ENCODE data around the gene STX3.
"Not testable (repeated sequence)": the region's sequence is repeated elsewhere in the genome, so short reads cannot be mapped to it uniquely, and the experiment has no call there.

Gene STX3

DNA sequence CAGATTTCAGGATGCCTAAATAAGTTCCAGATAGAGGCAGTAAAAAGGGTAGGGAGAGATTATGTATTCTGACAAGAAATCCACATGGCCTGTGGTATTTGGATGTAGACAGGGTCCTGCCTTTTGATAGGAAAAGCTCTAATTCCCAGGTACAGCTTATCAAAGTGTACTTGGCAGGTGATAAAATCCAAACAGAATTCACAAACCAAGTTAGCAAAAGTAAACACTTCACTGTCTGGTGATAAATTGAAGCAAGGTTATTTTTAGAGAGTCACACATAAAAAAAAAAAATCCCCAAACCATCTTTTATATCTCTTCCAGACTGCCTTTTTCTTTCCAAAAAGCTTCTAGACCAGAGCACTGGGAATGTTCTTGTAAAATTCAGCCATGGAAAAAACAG is 84.4 kb downstream of the STX3 start:
- DNase-seq (ENCODE audit: low read depth in 2 of 2, low spot score in 1 of 2), result no peak

DNA sequence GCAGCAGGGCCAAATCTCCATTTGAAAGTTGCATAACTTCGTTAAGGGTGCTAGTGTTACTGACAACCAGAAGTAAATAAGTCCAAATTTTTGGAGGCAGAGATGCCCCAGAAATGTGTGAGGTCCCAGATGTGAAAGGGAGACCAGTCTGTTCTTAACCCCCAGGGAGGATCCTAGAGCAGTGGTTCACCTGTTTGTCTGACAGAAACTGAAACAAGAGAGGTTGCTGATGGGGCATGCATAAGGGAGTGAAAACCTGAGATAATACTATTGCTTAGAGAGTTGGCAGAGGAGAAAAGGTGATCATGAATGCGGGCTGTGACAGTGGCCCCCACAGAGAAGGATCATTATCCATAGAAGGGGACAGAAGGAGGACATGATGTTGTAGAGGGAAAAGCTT is 86.3 kb downstream of the STX3 start:
- no peak for DNase-seq (ENCODE audit: low read depth in 2 of 2, low spot score in 1 of 2)

DNA sequence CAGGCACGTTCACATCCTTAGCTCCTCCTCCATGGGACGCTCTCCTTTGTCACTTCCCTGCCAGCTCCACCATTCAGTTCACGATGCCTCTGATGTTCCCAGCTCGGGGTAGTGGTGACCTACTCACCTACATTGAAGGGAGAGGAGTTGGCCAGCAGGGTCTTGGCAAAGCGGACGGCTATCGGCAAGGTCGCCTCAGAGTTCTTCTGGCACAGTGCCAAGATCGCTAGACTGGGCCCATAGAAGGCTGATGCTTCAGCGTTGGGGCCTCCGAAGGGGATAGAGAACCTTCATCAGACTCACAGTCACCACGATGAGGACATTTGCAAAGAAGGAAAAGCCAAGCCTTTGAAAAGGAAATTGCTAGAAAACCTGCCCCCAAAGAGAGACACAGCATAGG is 87.1 kb downstream of the STX3 start:
- DNase-seq (ENCODE audit: low read depth in 2 of 2, low spot score in 1 of 2), result no peak

DNA sequence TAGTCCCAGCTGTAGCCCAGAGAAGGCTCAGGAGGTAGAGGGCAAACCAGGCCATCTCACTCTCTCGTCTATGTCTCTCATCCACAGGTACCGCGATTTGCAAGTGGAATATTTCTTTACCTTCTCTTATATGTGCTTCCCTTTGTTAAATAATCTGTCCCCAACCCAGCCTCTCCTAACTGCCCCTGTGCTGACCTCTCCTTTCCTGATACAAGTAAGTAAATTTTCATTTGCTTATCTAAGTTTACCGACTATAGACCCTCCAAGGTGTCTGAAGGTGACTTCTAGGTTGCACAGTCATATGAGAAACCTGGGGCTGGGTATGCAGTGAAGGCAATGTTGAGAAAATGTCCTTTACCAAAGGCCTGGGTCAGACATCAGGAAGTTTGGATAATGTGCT is 90.2 kb downstream of the STX3 start, which contains the start of gene CBLIF:
TSS of gene CBLIF (minus strand) at position 101 of the 400 bp plus-strand sequence. CDS start at position 55, 46 bp downstream.
- DNase-seq (ENCODE audit: low read depth in 2 of 2, low spot score in 1 of 2), result no peak

DNA sequence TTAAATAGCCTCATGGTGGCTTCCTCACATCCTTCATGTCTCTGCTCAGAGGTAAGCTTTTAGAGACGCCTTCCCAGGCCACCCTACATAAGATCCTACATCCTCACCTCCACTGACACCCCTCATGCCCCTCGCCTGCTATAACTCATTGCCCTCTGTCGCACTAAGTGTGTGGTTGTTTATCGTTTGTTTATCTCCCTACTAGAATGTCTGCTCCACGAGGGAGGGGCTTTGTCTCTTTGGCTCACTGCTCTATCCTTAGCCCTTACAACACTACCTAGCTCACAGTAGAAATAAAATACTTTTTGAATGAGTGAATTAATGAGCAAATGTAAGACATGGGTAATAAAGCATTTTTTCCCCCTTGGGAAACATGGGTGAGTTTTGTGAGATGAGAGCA is 91.4 kb downstream of the STX3 start:
- no peak for DNase-seq (ENCODE audit: low read depth in 2 of 2, low spot score in 1 of 2)

DNA sequence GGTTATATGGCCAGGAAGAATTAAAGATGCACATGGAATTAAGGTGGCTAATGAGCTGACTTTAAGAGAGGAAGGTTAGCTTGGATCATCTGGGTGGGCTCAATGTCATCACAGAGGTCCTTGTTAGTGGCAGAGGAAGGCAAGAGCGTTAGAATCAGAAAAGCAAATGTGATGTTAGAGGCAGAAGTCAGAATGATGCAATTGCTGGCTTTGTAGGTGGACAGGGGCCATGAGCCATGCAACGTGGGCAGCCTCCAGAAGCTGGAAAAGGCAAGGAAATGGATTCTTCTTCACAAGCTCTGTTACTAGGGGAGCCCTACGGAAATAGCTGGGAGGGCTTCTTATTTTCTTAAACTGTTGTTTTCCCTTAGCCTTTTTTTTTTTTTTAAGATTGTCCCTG is 92.5 kb downstream of the STX3 start:
- DNase-seq (ENCODE audit: low read depth in 2 of 2, low spot score in 1 of 2), result no peak

DNA sequence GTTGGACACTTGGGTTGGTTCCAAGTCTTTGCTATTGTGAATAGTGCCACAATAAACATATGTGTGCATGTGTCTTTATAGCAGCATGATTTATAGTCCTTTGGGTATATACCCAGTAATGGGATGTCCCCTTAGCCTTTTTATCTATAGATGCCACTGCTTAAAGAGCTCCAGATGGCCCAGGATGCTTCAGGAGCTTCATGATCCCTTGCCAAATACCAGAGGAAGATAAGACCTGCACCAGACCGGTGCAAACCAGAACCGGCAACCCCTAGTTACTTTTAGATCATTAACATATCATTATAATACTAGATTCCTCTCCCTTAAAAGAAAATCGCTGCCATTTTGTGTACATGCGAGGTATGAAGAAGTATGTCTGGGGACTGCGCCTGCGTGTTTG is 93.3 kb downstream of the STX3 start:
- not testable (repeated sequence) for DNase-seq (ENCODE audit: low read depth in 2 of 2, low spot score in 1 of 2)

DNA sequence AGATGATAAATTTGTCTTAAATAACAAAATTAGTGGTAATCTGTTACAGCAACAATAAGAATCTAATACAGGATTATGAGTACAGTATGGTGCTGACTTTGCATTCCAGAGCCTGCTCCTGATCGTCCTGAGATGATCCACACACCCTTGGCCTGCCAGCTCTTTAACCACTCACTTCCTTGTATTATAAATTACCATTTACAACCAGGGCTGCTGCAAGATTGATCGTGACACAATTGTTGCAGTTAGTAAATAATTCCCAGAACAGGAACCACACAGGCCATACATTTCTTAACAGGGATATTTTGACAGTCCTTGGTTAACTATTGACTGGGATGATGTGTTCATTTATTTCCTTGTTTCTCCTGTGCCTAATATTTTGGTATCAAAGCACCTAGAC is 94.0 kb downstream of the STX3 start:
- no peak for DNase-seq (ENCODE audit: low read depth in 2 of 2, low spot score in 1 of 2)

DNA sequence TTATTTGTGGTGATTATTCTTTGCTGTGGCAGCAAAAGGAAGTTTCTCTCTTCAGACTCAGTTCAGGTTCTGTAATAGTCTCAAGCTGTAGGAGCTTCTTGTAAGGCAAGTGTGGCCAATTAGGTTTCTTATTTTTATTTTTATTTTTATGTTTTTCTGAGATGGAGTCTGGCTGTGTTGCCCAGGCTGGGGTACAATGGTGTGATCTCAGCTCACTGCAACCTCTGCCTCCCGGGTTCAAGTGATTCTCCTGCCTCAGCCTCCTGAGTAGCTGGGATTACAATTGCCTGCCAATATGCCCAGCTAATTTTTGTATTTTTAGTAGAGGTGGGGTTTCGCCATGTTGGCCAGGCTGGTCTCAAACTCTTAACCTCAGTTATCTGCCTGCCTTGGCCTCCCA is 94.4 kb downstream of the STX3 start:
- DNase-seq (ENCODE audit: low read depth in 2 of 2, low spot score in 1 of 2), result not testable (repeated sequence)

DNA sequence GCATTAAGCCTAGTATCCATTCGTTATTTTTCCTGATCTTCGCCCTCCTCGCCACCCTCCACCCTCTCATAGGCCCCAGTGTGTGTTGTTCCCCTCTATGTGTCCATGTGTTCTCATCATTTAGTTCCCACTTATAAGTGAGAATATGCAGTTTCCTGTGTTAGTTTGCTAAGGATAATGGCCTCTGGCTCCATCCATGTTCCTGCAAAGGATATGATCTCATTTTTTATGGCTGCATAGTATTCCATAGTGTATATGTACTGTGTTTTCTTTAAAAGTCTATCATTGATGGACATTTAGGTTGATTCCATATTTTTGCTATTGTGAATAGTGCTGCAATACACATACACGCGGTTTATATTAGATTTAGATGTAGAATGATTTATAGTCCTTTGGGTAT is 96.2 kb downstream of the STX3 start:
- not testable (repeated sequence) for DNase-seq (ENCODE audit: low read depth in 2 of 2, low spot score in 1 of 2)

DNA sequence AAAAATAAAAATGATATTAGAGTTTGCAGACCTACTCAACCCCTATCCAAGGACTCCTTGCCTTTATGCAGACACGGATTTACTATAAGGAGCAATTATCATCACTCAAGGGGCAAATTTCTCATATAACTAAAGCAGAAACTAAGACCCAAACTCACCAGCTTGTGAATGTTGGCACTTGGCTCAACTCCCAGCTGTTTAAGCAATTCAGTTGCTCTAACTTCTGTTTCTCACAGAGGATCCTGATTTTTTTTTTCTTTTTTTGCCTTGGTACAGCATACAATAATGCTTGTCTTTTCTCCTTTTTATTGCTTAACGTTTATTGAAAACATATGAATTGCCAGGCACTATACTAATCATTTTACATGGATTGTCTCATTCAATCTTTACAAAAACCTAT is 99.7 kb downstream of the STX3 start:
- DNase-seq (ENCODE audit: low read depth in 2 of 2, low spot score in 1 of 2), result no peak
